ENCODE results near the gene MRM1.

The MRM1 gene

GRCh38 chr17:36586138-36586537 lies 15.2 kb upstream of the MRM1 start:
- H3K27ac ChIP-seq = no peak overlapping the region
- TF ChIP-seq ZFX (IDR thresholded peaks at IDR 0.05) (no peak), CTCF (conservative IDR thresholded peaks at IDR 0.05) (no peak)

GRCh38 chr17:36590082-36590481 lies 11.3 kb upstream of the MRM1 start:
- TF ChIP-seq ZFX (IDR thresholded peaks at IDR 0.05) (no peak), CTCF (conservative IDR thresholded peaks at IDR 0.05) (no peak)
- no peak overlapping the region for H3K27ac ChIP-seq

GRCh38 chr17:36591434-36592315 lies 9.7 kb upstream of the MRM1 start, which contains the start of gene DHRS11:
Gene DHRS11 (plus strand): TSS chr17:36591879. CDS start chr17:36592010, 131 bp downstream.
- H3K27ac ChIP-seq = peak within 1 kb of the TSS; percentile 87

GRCh38 chr17:36592316-36592715 lies 9.1 kb upstream of the MRM1 start:
- H3K27ac ChIP-seq = peak overlapping the region; percentile 87
- TF ChIP-seq ZFX (IDR thresholded peaks at IDR 0.05) = no peak
- TF ChIP-seq CTCF (conservative IDR thresholded peaks at IDR 0.05) = no peak

More at GRCh38 chr17:36591434-36592315, 9.7 kb upstream of the MRM1 start, which contains the start of gene DHRS11:
- TF ChIP-seq CTCF (conservative IDR thresholded peaks at IDR 0.05) = no peak
- TF ChIP-seq ZFX (IDR thresholded peaks at IDR 0.05) = peak; percentile 79

- H3K27ac ChIP-seq = peak overlapping the region; percentile 87
Measured at GRCh38 chr17:36592716-36593321, 8.6 kb upstream of the MRM1 start.

GRCh38 chr17:36593656-36594316 lies 7.6 kb upstream of the MRM1 start:
- no peak for TF ChIP-seq ZFX (IDR thresholded peaks at IDR 0.05)
- TF ChIP-seq CTCF (conservative IDR thresholded peaks at IDR 0.05) = no peak

More at GRCh38 chr17:36592716-36593321, 8.6 kb upstream of the MRM1 start:
- TF ChIP-seq CTCF (conservative IDR thresholded peaks at IDR 0.05) = no peak
- no peak for TF ChIP-seq ZFX (IDR thresholded peaks at IDR 0.05)

More at GRCh38 chr17:36593656-36594316, 7.6 kb upstream of the MRM1 start:
- H3K27ac ChIP-seq = no peak overlapping the region
